GM21737 (cell line): Measurements from ENCODE around the gene HPS5.
"Not testable (repeated sequence)": the region's sequence is repeated elsewhere in the genome, so short reads cannot be mapped to it uniquely, and the experiment has no call there.

Experiments
- ATAC-seq: cut with Tn5 transposase; IDR thresholded peaks from one replicate; pipeline ENCODE4 v1.9.1; 2021; ENCODE audit warnings: mild to moderate bottlenecking, moderate library complexity; ENCODE audit not compliant: unreplicated experiment

HPS5 gene

DNA sequence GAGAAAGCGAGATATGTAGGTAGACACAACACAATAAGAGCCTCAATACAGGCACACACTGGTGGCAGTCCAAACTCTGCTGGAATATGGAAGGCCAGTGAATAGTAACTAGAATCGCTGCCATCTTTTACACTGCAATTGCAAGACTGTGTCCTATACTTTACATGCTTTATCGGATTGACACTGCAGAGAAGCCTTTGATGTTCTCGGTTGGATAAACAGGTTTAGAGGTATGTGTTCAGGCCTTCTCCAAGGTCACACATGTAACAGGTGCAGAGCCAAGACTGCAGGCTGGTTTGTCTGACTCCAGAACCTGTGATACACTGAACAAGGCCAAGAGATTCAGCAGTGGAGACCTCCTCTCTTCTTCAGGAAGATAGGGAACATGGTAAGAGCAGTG is 50.7 kb downstream of the HPS5 start:
- no peak for ATAC-seq

DNA sequence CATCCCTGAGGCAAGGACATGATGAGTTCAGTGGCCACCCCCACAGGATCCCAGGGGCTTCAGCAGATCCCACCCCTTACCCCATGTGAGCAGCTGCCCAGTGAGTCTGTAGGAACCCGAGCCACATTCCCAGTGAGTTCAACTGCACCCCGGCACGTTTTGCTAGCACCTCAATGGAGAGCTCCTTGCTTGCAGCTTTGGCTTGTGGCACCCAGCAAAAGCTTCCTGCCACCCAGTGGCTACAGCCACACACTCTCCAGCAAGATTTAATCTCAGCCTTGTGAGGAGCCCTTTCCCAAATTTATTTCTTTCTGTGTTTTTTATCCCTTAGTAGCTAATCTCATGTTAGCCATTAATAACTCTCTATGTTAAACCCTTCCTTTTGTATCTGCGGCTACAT is 51.8 kb downstream of the HPS5 start:
- ATAC-seq: no peak

DNA sequence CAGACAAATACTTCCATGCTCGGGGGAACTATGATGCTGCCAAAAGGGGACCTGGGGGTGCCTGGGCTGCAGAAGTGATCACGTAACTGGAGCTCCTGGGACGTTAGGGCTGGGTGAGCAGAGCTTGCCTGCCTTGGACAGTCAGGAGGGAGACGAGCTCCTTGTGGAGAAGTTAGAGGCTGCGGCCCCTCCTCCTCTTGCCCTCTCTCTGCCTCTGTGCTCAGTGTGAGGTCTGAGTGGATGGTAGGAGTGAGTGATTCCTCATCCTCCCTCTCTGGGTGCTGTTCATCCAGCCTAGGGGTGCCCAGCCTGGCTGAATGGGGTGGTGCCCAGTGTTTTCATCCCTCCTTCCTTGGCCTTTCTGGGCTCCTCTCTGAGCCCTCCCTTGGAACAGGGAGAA is 52.7 kb downstream of the HPS5 start:
- ATAC-seq: not testable (repeated sequence)

DNA sequence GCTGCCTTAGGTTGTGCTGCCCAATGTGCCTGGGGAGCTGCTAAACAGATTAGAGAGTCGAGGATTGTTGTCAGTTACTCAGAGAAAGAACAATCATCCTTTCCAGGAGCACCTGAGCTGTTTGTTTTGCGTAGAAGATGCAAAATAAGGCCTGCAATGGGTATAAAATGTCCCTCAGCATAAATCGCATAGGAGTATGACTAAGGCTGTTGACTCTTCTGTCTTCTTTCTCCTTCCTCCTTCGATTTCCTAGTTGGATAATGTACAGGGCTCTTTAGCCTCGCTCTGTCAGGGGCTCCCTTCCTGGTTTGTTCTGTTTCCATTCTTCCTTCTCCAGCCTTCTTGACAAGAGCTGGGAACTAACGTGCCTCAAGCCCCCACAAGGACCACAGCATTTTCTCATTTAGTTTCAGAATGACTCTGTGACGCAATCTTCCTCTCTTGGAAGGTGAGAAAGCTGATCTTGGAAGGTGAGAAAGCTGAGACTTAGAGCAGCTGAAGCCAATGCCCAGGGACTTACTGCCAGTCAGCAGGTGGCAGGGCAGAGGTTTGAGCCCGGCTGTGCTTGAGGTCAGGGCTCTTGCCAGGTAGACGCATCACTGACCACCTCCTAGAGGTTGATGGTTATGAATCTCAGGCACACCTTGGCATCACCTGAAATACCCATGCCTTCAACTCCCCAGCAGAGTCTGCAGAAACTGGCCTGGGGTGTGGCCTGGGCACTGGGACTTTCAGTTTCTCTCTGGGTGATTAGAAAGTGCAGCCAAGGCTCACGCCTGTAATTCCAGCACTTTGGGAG is 54.4 kb downstream of the HPS5 start:
- ATAC-seq: peak; percentile 58

DNA sequence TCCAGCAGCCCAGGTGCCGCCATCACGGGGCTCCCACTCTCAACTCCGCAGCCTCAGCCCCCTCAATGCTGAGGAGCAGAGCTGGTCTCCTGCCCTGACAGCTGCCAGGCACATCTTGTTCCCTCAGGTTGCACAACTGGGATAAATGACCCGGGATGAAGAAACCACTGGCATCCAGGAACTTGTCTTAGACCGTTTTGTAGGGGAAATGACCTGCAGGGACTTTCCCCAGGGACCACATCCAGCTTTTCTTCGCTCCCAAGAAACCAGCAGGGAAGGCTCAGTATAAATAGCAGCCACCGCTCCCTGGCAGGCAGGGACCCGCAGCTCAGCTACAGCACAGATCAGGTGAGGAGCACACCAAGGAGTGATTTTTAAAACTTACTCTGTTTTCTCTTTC is 56.0 kb downstream of the HPS5 start, which contains the start of gene SAA1:
Gene SAA1 (plus strand): TSS at position 316 of the 400 bp plus-strand sequence. CDS start 624 bp downstream, outside the sequence.
- ATAC-seq: no peak

DNA sequence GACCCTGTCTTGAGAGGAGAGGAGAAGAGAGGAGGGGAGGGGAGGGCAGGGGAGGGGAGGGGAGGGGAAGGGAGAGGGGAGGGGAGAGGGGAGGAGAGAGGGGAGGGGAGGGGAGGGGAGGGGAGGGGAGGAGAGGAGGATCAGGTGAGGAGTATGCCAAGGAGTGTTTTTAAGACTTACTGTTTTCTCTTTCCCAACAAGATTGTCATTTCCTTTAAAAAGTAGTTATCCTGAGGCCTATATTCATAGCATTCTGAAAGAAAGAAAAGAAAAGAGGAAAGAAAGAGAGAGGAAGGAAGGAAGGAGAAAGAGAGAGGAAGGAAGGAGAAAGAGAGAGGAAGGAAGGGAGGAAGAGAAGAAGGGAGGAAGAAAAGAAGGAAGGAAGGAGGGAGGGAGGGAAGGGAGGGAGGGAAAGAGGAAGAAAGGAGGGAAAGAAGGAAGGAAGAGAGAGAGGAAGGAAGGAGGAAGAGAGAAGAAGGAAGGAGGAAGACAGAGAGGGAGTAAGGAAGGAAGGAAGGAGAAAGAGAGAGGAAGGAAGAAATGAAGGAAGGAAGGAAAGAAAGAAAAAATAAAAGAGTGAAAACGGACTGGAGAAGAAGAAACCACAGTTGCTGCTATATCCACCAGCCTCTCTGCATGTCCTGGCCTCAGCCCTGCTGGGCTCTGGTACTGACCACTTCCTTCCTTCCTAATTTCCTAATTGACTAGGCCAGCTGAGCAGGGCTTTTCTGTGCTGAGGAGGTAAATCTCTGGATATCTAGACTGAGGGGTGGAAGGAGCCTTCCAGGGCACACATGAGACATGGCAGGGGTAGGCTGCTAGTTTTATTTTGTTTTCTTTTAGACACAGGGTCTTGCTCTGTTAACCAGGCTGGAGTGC is 57.0 kb downstream of the HPS5 start:
- ATAC-seq: no peak

DNA sequence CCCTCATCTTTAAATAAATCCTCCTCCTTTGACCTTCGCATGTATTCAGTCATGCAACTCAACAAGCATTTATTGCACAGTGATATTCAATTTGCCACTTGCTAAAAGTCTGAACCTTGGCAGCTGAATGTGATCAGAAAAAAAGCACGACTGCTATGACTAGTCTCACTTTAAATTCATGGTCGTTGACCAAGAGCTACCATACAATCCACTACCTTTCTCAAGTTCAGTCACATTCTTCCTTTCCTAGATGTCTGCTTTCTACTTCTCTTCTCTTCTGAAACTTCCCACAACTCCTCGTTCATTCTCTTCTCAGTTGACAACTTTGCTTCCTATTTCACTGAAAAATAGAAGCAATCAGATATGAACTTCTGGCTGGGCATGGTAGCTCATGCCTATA is 57.9 kb downstream of the HPS5 start:
- no peak for ATAC-seq

DNA sequence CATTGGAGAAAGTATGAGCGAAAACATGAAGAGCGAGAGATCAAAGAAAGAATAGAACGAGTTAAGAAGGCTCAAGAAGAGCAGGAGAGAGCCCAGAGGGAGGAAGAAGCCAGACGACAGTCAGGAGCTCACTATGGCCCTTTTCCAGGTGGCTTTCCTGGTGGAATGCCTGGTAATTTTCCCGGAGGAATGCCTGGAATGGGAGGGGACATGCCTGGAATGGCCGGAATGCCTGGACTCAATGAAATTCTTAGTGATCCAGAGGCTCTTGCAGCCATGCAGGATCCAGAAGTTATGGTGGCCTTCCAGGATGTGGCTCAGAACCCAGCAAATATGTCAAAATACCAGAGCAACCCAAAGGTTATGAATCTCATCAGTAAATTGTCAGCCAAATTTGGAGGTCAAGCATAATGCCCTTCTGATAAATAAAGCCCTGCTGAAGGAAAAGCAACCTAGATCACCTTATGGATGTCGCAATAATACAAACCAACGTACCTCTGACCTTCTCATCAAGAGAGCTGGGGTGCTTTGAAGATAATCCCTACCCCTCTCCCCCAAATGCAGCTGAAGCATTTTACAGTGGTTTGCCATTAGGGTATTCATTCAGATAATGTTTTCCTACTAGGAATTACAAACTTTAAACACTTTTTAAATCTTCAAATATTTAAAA is 59.1 kb downstream of the HPS5 start:
- not testable (repeated sequence) for ATAC-seq

DNA sequence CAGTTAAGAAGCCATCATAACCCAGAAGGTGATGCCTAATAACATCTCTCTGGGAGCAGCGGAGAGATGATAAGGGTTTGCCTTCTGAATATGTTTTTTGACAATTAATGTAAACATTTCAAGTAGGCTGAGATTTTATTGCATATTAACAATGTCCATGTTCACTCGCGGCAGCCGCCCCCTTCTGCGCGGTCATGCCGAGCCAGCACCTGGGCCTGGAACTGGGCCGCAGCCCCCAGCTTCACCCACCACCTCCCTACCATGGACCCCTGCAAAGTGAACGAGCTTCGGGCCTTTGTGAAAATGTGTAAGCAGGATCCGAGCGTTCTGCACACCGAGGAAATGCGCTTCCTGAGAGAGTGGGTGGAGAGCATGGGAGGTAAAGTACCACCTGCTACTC is 60.2 kb downstream of the HPS5 start:
- no peak for ATAC-seq

DNA sequence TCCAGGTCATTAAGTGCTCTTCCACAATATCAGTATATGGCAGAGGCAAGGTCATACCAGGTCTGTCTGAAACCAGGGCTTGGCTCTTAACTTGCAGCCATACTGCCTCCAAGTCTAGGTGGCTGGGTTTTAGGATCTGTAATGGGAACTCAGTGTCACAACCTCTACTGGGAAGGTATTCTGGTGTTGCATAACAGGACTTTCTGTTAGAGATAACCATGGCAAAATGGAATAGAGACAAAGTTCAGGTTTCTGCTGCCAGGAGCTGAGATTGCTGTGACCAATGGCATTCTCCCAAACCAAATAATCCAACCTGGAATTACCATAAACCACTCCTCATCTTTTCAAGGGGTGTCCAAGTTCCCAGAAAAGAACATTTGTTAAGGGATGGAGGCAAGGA is 62.7 kb downstream of the HPS5 start:
- ATAC-seq: no peak

DNA sequence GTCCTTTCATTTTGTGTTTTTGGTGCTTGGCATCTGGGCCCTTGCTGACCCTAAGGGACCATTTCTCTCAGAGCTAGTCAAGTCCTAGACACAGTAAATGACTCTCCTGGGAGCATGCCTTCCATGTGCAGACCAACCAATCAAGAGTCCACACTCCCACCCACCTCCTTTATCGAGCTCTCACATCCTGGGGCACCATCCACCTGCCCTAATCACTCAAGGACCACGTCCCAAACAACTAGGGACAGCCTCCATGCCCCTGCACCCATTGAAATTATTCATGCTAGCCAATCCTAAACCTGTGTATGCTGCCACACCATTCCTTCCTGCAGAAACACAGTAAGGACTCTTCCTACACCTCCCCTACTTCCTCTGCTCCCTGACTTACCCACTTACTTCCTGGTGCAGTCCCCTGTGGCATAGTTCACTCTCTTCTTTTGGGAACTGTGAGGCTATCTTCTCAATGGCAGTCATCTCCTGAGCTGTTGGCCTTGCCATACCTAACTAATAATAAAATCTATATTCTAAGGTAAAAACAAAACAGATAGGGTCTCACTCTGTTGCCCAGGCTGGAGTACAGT is 67.1 kb downstream of the HPS5 start:
- no peak for ATAC-seq

DNA sequence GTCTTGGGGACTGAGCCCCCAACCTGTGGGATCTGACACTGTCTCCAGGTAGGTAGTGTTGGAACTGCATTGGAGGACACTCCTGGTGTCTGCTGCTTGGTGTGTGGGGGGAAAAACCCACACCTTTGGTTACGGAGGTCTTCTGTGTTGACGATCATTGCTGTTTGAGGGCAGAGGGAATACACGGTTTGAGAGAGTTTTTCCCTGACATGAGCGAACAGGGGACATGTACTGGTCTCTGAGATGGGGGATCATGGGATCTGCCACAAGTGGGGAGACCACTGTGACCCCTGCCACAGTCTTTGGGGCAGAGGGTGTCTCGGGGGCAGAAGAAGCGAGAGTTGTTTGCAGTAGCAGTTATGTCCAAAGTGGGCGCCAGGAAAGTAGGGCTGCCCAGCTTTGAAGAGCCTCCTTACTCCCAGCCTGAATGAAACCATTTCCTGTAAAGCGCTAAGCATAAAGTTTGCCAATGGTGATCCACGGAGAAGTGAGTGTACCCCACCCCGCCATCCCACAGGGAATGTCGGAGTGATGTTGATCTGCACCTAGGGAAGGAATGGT is 68.1 kb downstream of the HPS5 start:
- ATAC-seq: no peak

DNA sequence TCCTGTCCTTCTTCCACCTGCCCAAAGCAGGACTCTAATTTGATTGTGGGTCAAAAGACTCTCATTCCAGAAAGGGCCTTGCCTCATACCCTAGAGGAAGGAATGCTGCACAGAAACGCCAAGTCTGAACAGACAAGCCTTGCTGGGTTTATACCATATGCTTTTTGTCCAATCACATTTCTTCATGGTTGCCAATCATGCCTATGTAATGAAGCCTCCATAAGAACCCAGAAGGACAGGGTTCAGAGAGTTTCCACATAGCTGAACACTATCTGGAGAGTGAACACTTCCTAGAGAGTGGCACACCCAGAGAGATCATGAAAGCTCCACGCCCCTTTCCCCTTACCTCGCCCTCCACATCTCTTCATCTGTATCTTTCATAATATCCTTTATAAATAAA is 68.7 kb downstream of the HPS5 start:
- ATAC-seq: no peak

DNA sequence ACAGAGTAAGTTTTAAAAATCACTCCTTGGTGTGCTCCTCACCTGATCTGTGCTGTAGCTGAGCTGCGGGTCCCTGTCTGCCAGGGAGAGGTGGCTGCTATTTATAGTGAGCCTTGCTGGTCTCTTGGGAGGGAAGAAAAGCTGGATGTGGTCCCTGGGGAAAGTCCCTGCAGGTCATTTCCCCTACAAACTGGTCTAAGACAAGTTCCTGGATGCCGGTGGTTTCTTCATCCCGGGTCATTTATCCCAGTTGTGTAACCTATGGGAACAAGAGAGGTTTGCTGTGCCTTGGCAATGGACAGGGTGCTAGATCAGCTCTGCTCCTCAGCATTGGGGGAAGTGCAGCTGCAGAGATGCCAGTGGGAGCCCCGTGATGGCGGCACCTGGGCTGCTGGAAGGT is 73.4 kb downstream of the HPS5 start, which contains the start of gene SAA2:
Gene SAA2 (minus strand): TSS at position 108 of the 400 bp plus-strand sequence. CDS start 657 bp downstream, outside the sequence.
- no peak for ATAC-seq

DNA sequence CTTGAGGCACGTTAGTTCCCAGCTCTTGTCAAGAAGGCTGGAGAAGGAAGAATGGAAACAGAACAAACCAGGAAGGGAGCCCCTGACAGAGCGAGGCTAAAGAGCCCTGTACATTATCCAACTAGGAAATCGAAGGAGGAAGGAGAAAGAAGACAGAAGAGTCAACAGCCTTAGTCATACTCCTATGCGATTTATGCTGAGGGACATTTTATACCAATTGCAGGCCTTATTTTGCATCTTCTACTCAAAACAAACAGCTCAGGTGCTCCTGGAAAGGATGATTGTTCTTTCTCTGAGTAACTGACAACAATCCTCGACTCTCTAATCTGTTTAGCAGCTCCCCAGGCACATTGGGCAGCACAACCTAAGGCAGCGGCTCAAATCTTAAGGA is 74.8 kb downstream of the HPS5 start:
- ATAC-seq: peak; percentile 15

DNA sequence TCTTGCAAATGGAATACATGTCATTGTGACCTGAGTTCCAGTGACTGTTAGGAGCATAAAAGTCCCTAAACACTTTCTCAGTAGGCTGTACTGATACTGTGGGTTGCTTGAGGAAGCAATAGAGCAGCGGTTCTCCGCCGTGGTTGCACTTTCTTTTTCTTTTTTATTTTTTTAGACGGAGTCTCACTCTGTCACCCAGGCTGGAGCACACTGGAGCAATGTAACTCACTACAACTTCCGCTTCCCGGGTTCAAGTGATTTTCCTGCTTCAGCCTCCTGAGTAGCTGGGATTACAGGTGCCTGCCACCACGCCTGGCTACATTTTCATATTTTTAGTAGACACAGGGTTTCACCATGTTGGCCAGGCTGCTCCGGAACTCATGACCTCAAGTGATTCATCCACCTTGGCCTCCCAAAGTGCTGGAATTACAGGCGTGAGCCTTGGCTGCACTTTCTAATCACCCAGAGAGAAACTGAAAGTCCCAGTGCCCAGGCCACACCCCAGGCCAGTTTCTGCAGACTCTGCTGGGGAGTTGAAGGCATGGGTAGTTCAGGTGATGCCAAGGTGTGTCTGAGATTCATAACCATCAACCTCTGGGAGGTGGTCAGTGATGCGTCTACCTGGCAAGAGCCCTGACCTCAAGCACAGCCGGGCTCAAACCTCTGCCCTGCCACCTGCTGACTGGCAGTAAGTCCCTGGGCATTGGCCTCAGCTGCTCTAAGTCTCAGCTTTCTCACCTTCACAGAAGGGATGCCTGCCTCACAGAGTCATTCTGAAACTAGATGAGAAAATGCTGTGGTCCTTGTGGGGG is 75.4 kb downstream of the HPS5 start:
- peak; percentile 80 for ATAC-seq

DNA sequence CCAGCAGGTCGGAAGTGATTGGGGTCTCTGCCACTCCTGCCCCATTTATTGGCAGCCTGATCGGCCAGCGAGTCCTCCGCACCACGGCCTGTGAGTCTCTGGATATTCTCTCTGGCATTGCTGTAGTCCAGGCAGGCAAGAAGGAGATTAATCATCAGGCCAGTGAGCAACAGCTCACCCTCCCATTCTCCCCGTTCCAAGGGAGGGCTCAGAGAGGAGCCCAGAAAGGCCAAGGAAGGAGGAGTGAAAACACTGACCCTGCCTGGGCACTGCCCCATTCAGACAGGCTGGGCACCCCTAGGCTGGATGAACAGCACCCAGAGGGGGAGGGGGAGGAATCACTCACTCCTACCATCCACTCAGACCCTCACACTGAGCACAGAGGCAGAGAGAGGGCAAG is 76.5 kb downstream of the HPS5 start:
- ATAC-seq: no peak

DNA sequence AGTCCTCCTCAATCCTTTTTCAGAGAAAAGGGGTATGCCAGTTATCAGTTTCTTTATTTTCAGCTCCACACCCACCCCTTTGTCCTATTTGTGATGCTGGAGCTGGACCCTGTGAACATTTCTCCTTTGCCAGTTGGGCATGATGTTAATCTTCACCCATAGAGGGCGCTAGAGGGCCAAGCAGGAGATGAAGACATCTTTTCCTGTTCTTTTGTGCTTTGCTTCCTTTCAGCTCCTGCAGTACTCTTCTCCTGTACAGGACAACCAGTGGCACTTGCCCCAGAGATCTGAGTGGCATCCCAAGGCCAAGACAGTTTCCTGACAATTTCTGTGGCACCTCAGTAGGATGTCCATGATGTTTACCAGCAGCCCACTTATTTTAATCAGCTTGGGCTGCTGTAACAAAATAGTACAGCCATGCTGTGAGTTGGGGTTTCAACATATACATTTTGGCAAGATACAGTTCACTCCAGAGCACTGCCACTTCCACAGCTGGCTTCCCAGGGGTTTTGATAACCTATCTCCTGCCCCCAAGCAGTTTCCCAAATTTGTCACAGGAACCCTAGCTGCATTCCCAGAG is 78.1 kb downstream of the HPS5 start:
- no peak for ATAC-seq

DNA sequence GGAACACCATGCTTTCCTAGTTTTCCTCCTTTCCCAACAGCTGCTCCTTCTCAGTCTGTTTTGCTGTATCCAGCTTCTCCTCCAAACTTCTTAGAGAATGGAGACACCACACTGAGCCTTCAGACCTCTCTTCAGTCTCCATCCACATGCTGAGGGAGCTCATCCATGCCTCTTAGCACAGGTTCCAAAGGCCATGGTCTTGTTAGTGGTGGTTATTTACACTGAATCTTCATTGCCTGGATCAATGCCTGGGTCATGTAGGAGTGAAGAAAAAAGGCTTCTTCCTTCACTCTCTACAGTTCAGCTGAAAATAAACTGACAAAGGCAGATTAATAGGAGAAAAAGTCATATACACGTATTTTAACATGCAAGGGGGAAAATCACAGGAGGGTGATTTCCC is 82.3 kb downstream of the HPS5 start:
- no peak for ATAC-seq
